ENCODE measurements around the gene FBXL19. TPM values are rescaled to one million over a fixed set of nuclear protein-coding genes. Genes with fewer than 3 reads are reported as not detected.

The FBXL19 gene
- total and polyA plus RNA-seq, 9 of the 15 experiments (the other 6 are each of a cell fraction or from before 2014, with no cell fraction given), result 0.13 to 48.0 (median 13.5) TPM; not detected in 1

- TF ChIP-seq ARID4B (CRISPR knock-in tag; IDR thresholded peaks at IDR 0.05), result no peak
- no peak for TF ChIP-seq SNRNP70 (optimal IDR thresholded peaks at IDR 0.05; ENCODE audit: low read depth, low read length)
- TF ChIP-seq ZNF239 (CRISPR knock-in tag; IDR thresholded peaks at IDR 0.05), result no peak
- TF ChIP-seq FOXK1 (CRISPR knock-in tag; IDR thresholded peaks at IDR 0.05; ENCODE audit: borderline replicate concordance), result no peak
- TF ChIP-seq NRF1 (conservative IDR thresholded peaks at IDR 0.05 in 1 of 2, IDR thresholded peaks at IDR 0.05 in 1 of 2), result no peak
- no peak for TF ChIP-seq ZNF318 (IDR thresholded peaks at IDR 0.05; ENCODE audit: borderline replicate concordance in 1 of 2, low read depth in 1 of 2)
- TF ChIP-seq ZNF639 (CRISPR knock-in tag; conservative IDR thresholded peaks at IDR 0.05 in 1 of 2, IDR thresholded peaks at IDR 0.05 in 1 of 2), result no peak
- TF ChIP-seq ZNF592 (IDR thresholded peaks at IDR 0.05), result no peak; the same call in 1 of the 2 replicates
These were observed 20.4 kb upstream of the FBXL19 start (continued) for GRCh38 chr16:30903002-30903401.

Measured in K562 (cell line).